ENCODE data around the gene TRIO. TPM values are rescaled to one million over a fixed set of nuclear protein-coding genes. Genes with fewer than 3 reads are reported as not detected.
A peak's percentile ranks its signal among the peaks of the same experiment; 100 is the strongest.

Gene TRIO
- total RNA-seq, 1 experiment from 2014 or later = 211 TPM

GRCh38 chr5:14420101-14420811, 277.1 kb downstream of the TRIO start:
- no peaks in the 10 kb centered on the region for H3K9me2 ChIP-seq (replicated peaks; ENCODE audit: low read length)
- TF ChIP-seq EZH2 (IDR thresholded peaks at IDR 0.05; ENCODE audit: low read length, unreplicated experiment) (no peak), EZH2phosphoT487 (IDR thresholded peaks at IDR 0.05; ENCODE audit: borderline replicate concordance, low read length) (no peak), CTCF (conservative IDR thresholded peaks at IDR 0.05; ENCODE audit: low read depth, low read length) (no peak)
- H3K27me3 ChIP-seq (ENCODE audit: low read length) = no peaks in the 10 kb centered on the region
- BruUV-seq (replicated peaks) = no TSS peak
- no peak overlapping the region for H3K4me2 ChIP-seq (ENCODE audit: low read length)
- H3K36me3 ChIP-seq (ENCODE audit: low read depth, low read length) = peaks cover 85% of the 10 kb centered on the region
- H3K79me2 ChIP-seq (ENCODE audit: low read length) = peaks cover 33% of the 10 kb centered on the region
- H3K4me3 ChIP-seq (ENCODE audit: low read length) = no peak overlapping the region
- H3F3A ChIP-seq (ENCODE audit: low read length, unreplicated experiment) = no peaks in the 10 kb centered on the region
- intact Hi-C loops (cut with micrococcal nuclease) = no loop called here
- CTCF ChIA-PET = no interaction called here
- no peak overlapping the region for H3K27ac ChIP-seq (ENCODE audit: low read length)
- H3K9me3 ChIP-seq (ENCODE audit: low read length) = no peaks in the 10 kb centered on the region
- DNase-seq (no peak), ATAC-seq (peak; percentile 26; the same call in 1 of the 2 replicates)
- H4K20me1 ChIP-seq (ENCODE audit: low read length) = no peaks in the 10 kb centered on the region
- H3K9ac ChIP-seq (ENCODE audit: low read length) = no peak overlapping the region
- POLR2A ChIA-PET (ENCODE audit: unreplicated experiment) = no interaction called here
- no peaks in the 10 kb centered on the region for H3K4me1 ChIP-seq (ENCODE audit: insufficient read depth, low read length)
- H2AFZ ChIP-seq (ENCODE audit: low read length) = no peak overlapping the region

- BruUV-seq (replicated peaks) = no TSS peak
- ATAC-seq = no peak
- Histone ChIP-seq H3F3A (ENCODE audit: low read length, unreplicated experiment) (no peaks in the 10 kb centered on the region), H4K20me1 (ENCODE audit: low read length) (0 out of 2 replicates have a peak, but pooled peaks cover 3% of the 10 kb centered on the region), H3K27ac (ENCODE audit: low read length) (no peak overlapping the region), H3K9me2 (replicated peaks; ENCODE audit: low read length) (no peaks in the 10 kb centered on the region), H3K9me3 (ENCODE audit: low read length) (no peaks in the 10 kb centered on the region), H3K27me3 (ENCODE audit: low read length) (no peaks in the 10 kb centered on the region), H3K36me3 (ENCODE audit: low read depth, low read length) (peaks cover 86% of the 10 kb centered on the region), H3K79me2 (ENCODE audit: low read length) (peaks cover 32% of the 10 kb centered on the region), H2AFZ (ENCODE audit: low read length) (no peak overlapping the region), H3K4me1 (ENCODE audit: insufficient read depth, low read length) (no peaks in the 10 kb centered on the region), H3K4me3 (ENCODE audit: low read length) (no peak overlapping the region), H3K9ac (ENCODE audit: low read length) (no peak overlapping the region), H3K4me2 (ENCODE audit: low read length) (no peak overlapping the region)
- no peak for DNase-seq
- CTCF ChIA-PET = no interaction called here
- intact Hi-C loops (cut with micrococcal nuclease) = no loop called here
- POLR2A ChIA-PET (ENCODE audit: unreplicated experiment) = interaction anchor here (0.6 kb wide), 1 partner anchor 12 kb away, joined by 3 read pairs; no protein-coding TSS in a partner anchor
- TF ChIP-seq CTCF (conservative IDR thresholded peaks at IDR 0.05; ENCODE audit: low read depth, low read length) = no peak
- TF ChIP-seq EZH2 (IDR thresholded peaks at IDR 0.05; ENCODE audit: low read length, unreplicated experiment) = no peak
- TF ChIP-seq EZH2phosphoT487 (IDR thresholded peaks at IDR 0.05; ENCODE audit: borderline replicate concordance, low read length) = no peak
Measured at GRCh38 chr5:14421851-14422250, 278.7 kb downstream of the TRIO start.

GRCh38 chr5:14424011-14424685, 281.0 kb downstream of the TRIO start:
- H3K9me2 ChIP-seq (replicated peaks; ENCODE audit: low read length) = no peaks in the 10 kb centered on the region
- peaks cover 40% of the 10 kb centered on the region for H3K79me2 ChIP-seq (ENCODE audit: low read length)
- no peaks in the 10 kb centered on the region for H3F3A ChIP-seq (ENCODE audit: low read length, unreplicated experiment)
- DNase-seq (no peak), ATAC-seq (no peak)
- H4K20me1 ChIP-seq (ENCODE audit: low read length) = 0 out of 2 replicates have a peak, but pooled peaks cover 3% of the 10 kb centered on the region
- POLR2A ChIA-PET (ENCODE audit: unreplicated experiment) = no interaction called here
- no peak overlapping the region for H3K4me3 ChIP-seq (ENCODE audit: low read length)
- no peak overlapping the region for H3K27ac ChIP-seq (ENCODE audit: low read length)
- H3K4me1 ChIP-seq (ENCODE audit: insufficient read depth, low read length) = peaks cover 10% of the 10 kb centered on the region
- H3K4me2 ChIP-seq (ENCODE audit: low read length) = no peak overlapping the region
- H3K36me3 ChIP-seq (ENCODE audit: low read depth, low read length) = peaks cover 75% of the 10 kb centered on the region
- CTCF ChIA-PET = no interaction called here
- TF ChIP-seq EZH2 (IDR thresholded peaks at IDR 0.05; ENCODE audit: low read length, unreplicated experiment) (no peak), CTCF (conservative IDR thresholded peaks at IDR 0.05; ENCODE audit: low read depth, low read length) (no peak)
- H3K9ac ChIP-seq (ENCODE audit: low read length) = no peak overlapping the region
- H3K9me3 ChIP-seq (ENCODE audit: low read length) = no peaks in the 10 kb centered on the region
- H3K27me3 ChIP-seq (ENCODE audit: low read length) = no peaks in the 10 kb centered on the region
- BruUV-seq (replicated peaks) = no TSS peak
- no peak overlapping the region for H2AFZ ChIP-seq (ENCODE audit: low read length)
- intact Hi-C loops (cut with micrococcal nuclease) = no loop called here
